ENCODE measurements around the gene ADCY10. TPM values are rescaled to one million over a fixed set of nuclear protein-coding genes. Genes with fewer than 3 reads are reported as not detected.

ADCY10 gene, protein sequence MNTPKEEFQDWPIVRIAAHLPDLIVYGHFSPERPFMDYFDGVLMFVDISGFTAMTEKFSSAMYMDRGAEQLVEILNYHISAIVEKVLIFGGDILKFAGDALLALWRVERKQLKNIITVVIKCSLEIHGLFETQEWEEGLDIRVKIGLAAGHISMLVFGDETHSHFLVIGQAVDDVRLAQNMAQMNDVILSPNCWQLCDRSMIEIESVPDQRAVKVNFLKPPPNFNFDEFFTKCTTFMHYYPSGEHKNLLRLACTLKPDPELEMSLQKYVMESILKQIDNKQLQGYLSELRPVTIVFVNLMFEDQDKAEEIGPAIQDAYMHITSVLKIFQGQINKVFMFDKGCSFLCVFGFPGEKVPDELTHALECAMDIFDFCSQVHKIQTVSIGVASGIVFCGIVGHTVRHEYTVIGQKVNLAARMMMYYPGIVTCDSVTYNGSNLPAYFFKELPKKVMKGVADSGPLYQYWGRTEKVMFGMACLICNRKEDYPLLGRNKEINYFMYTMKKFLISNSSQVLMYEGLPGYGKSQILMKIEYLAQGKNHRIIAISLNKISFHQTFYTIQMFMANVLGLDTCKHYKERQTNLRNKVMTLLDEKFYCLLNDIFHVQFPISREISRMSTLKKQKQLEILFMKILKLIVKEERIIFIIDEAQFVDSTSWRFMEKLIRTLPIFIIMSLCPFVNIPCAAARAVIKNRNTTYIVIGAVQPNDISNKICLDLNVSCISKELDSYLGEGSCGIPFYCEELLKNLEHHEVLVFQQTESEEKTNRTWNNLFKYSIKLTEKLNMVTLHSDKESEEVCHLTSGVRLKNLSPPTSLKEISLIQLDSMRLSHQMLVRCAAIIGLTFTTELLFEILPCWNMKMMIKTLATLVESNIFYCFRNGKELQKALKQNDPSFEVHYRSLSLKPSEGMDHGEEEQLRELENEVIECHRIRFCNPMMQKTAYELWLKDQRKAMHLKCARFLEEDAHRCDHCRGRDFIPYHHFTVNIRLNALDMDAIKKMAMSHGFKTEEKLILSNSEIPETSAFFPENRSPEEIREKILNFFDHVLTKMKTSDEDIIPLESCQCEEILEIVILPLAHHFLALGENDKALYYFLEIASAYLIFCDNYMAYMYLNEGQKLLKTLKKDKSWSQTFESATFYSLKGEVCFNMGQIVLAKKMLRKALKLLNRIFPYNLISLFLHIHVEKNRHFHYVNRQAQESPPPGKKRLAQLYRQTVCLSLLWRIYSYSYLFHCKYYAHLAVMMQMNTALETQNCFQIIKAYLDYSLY (N-terminal part only)
- 0.26 TPM in 2 replicates for total RNA-seq

DNA sequence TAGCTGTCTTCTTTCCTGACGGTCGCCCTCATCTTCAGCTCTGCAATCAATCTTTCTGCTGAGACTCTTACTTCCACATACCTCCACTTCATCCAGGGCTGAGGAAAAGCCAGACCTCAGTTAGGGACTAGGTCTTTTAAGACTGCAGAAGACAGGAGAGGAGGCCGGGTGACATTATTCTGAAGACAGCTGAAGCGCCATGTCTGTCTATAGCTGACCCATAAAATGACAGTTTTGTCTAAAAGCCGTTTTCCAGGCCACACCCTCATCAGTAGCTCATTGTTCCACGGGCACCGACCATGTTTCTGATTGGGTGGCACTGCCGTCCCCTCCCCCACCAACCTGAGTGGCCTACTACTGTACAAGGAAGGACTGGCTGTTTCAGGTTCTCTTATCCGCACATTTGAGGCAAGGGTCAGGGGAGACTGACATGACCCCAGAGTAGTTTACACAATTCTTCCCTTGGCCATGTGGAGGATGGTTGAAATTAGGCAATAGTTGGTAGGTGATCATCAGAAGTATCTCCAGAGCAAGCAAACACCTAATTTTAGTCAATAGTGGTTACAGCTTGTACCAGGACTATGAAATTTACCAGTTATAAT lies at the start of gene ADCY10:
TSS of gene ADCY10 (minus strand) at position 240 of the 602 bp plus-strand sequence. CDS start 8,994 bp downstream, outside the sequence.
- TF ChIP-seq, protein P1, sequence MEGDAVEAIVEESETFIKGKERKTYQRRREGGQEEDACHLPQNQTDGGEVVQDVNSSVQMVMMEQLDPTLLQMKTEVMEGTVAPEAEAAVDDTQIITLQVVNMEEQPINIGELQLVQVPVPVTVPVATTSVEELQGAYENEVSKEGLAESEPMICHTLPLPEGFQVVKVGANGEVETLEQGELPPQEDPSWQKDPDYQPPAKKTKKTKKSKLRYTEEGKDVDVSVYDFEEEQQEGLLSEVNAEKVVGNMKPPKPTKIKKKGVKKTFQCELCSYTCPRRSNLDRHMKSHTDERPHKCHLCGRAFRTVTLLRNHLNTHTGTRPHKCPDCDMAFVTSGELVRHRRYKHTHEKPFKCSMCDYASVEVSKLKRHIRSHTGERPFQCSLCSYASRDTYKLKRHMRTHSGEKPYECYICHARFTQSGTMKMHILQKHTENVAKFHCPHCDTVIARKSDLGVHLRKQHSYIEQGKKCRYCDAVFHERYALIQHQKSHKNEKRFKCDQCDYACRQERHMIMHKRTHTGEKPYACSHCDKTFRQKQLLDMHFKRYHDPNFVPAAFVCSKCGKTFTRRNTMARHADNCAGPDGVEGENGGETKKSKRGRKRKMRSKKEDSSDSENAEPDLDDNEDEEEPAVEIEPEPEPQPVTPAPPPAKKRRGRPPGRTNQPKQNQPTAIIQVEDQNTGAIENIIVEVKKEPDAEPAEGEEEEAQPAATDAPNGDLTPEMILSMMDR (IDR thresholded peaks at IDR 0.05; ENCODE audit: insufficient read depth, low read length, severe bottlenecking): no peak
- no peak for DNase-seq (ENCODE audit: low read depth)
- H3K36me3 ChIP-seq (ENCODE audit: control insufficient read depth, insufficient read depth, low read length): no peaks in the 10 kb centered on the region
- no peaks in the 10 kb centered on the region for H3K27me3 ChIP-seq (ENCODE audit: control insufficient read depth, insufficient read depth, low read length)
- no peak for FAIRE-seq
- no peak within 1 kb of the TSS for H3K4me3 ChIP-seq (ENCODE audit: low read depth, low read length)

DNA sequence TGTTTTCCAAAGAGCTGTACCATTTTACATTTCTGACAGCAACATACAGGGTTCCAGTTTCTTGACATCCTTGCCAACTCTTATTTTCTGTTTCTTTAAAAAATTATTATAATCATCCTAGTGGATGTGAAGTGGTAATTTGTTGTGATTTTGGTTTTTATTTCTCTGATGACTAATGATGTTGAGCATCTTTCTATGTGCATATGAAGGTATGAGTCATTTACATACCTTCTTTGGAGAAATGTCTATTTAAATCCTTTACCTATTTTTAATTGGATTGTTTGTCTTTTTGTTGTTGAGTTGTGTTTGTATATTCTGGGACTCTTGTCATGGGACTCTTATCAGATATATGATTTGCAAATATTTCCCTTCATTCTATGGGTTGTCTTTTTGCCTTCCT lies 43.8 kb upstream of the ADCY10 start:
- no peak for FAIRE-seq
- peak; percentile 57 for DNase-seq (ENCODE audit: low read depth)
- no peaks in the 10 kb centered on the region for H3K27me3 ChIP-seq (ENCODE audit: control insufficient read depth, insufficient read depth, low read length)
- TF ChIP-seq, protein P1 (IDR thresholded peaks at IDR 0.05; ENCODE audit: insufficient read depth, low read length, severe bottlenecking): no peak
- H3K4me3 ChIP-seq (ENCODE audit: low read depth, low read length): no peak overlapping the region
- peaks cover 1% of the 10 kb centered on the region for H3K36me3 ChIP-seq (ENCODE audit: control insufficient read depth, insufficient read depth, low read length)

DNA sequence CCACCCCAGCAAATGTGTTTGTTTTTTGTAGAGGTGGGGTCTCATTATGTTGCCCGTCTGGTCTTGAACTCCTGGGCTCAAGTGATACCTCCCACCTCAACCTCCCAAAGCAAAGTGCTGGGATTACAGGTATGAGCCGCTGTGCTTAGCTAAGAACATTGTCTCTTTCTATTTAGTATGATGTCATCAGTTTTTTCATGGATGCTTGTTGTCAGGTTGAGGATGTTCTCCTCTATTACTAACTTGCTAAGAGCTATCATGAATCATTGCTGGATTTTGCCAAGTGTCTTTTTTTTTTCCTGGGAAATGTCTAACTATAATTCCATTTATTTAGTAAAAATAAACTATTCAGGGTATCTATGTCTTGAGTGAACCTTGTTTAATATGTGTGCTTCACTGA lies 42.0 kb upstream of the ADCY10 start:
- TF ChIP-seq, protein P1 (IDR thresholded peaks at IDR 0.05; ENCODE audit: insufficient read depth, low read length, severe bottlenecking): no peak
- Histone ChIP-seq H3K27me3 (ENCODE audit: control insufficient read depth, insufficient read depth, low read length) (no peaks in the 10 kb centered on the region), H3K4me3 (ENCODE audit: low read depth, low read length) (no peak overlapping the region), H3K36me3 (ENCODE audit: control insufficient read depth, insufficient read depth, low read length) (peaks cover 4% of the 10 kb centered on the region)
- DNase-seq (ENCODE audit: low read depth): peak; percentile 52
- no peak for FAIRE-seq

DNA sequence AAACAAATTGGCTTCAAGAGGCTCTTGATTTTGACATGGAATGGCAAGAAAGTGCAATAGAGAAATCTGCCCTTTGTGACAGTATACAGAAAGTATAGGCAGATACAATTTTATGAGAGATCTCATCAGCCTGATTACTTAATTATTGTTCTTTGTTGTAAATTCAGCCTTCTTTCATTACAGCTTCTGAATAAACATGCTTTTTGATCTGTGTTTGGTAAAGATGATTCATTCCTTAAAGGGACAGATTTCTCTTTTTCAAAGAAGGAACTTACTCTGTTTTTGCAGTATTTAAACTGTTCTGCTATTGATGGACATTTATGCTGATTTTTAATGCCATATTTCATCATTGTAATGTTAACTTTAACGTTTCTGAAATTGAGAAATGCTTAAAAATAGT lies 36.6 kb upstream of the ADCY10 start:
- no peaks in the 10 kb centered on the region for H3K27me3 ChIP-seq (ENCODE audit: control insufficient read depth, insufficient read depth, low read length)
- H3K36me3 ChIP-seq (ENCODE audit: control insufficient read depth, insufficient read depth, low read length): peaks cover 4% of the 10 kb centered on the region
- H3K4me3 ChIP-seq (ENCODE audit: low read depth, low read length): no peak overlapping the region
- DNase-seq (ENCODE audit: low read depth) (no peak), FAIRE-seq (no peak)
- TF ChIP-seq, protein P1 (IDR thresholded peaks at IDR 0.05; ENCODE audit: insufficient read depth, low read length, severe bottlenecking): no peak

GRCh38 chr1:167949785-167950184 lies 35.9 kb upstream of the ADCY10 start:
- DNase-seq (ENCODE audit: low read depth) (no peak), FAIRE-seq (no peak)
- Histone ChIP-seq H3K27me3 (ENCODE audit: control insufficient read depth, insufficient read depth, low read length) (no peaks in the 10 kb centered on the region), H3K4me3 (ENCODE audit: low read depth, low read length) (no peak overlapping the region), H3K36me3 (ENCODE audit: control insufficient read depth, insufficient read depth, low read length) (peaks cover 4% of the 10 kb centered on the region)
- TF ChIP-seq, protein P1 (IDR thresholded peaks at IDR 0.05; ENCODE audit: insufficient read depth, low read length, severe bottlenecking): no peak

All from bronchial epithelial cell (primary cell).